NCI-H2171 treated with DMSO at 0.1 percent for 48 hours (cell line): ENCODE results near the gene MELK.

ENCODE experiments used
- DNase-seq: peaks from one replicate; lab custom pipeline; 2025; lab: John Stamatoyannopoulos, UW

Gene MELK

GRCh38 chr9:36584620-36585460 is 12.1 kb downstream of the MELK start:
- no peak for DNase-seq

GRCh38 chr9:36590231-36590630 is 17.5 kb downstream of the MELK start:
- DNase-seq: no peak

- no peak for DNase-seq
Observed at GRCh38 chr9:36592801-36593583, 20.3 kb downstream of the MELK start.

- DNase-seq: no peak
Observed at GRCh38 chr9:36594213-36594612, 21.5 kb downstream of the MELK start.

- peak; percentile 1 for DNase-seq
Observed at GRCh38 chr9:36597412-36598178, 24.9 kb downstream of the MELK start.

GRCh38 chr9:36598273-36598672 is 25.6 kb downstream of the MELK start:
- DNase-seq: no peak

GRCh38 chr9:36603006-36603405 is 30.3 kb downstream of the MELK start:
- no peak for DNase-seq

- DNase-seq: no peak
Observed at GRCh38 chr9:36609306-36609705, 36.6 kb downstream of the MELK start.

GRCh38 chr9:36622121-36622520 is 49.4 kb downstream of the MELK start:
- DNase-seq: no peak

GRCh38 chr9:36623280-36623679 is 50.6 kb downstream of the MELK start:
- DNase-seq: no peak

GRCh38 chr9:36625006-36625615 is 52.4 kb downstream of the MELK start:
- DNase-seq: no peak

GRCh38 chr9:36632892-36633291 is 60.2 kb downstream of the MELK start:
- DNase-seq: peak; percentile 16

GRCh38 chr9:36637491-36638270 is 65.0 kb downstream of the MELK start:
- DNase-seq: peak; percentile 1

- DNase-seq: no peak
Observed at GRCh38 chr9:36640771-36641381, 68.2 kb downstream of the MELK start.

- DNase-seq: no peak
Observed at GRCh38 chr9:36642817-36643216, 70.1 kb downstream of the MELK start.

- DNase-seq: no peak
Observed at GRCh38 chr9:36656842-36657241, 84.1 kb downstream of the MELK start.

- no peak for DNase-seq
Observed at GRCh38 chr9:36659500-36659899, 86.8 kb downstream of the MELK start.

GRCh38 chr9:36664806-36665205 is 92.1 kb downstream of the MELK start:
- DNase-seq: no peak

GRCh38 chr9:36665387-36665786 is 92.7 kb downstream of the MELK start:
- no peak for DNase-seq

- DNase-seq: no peak
Observed at GRCh38 chr9:36665921-36666431, 93.3 kb downstream of the MELK start.

GRCh38 chr9:36671561-36671960 is 98.9 kb downstream of the MELK start:
- DNase-seq: no peak
